ENCODE results near the gene KIAA0513. TPM values are rescaled to one million over a fixed set of nuclear protein-coding genes. Genes with fewer than 3 reads are reported as not detected.
A peak's percentile ranks its signal among the peaks of the same experiment; 100 is the strongest.

KIAA0513 gene
- total RNA-seq, 4 donors from 2014 or later: 6.2 to 8.4 (median 7.5) TPM

GRCh38 chr16:85079785-85080570, 52.4 kb downstream of the KIAA0513 start:
- no peaks in the 10 kb centered on the region for H3K27me3 ChIP-seq
- H3K4me1 ChIP-seq: peaks cover 0 to 6% of the 10 kb centered on the region in 2 donors
- no peak for DNase-seq
- H3K36me3 ChIP-seq: peaks cover 0 to 4% of the 10 kb centered on the region in 2 donors
- no peak overlapping the region for H3K4me3 ChIP-seq (replicated peaks in 1 of 3)
- no peak overlapping the region for H3K27ac ChIP-seq
- TF ChIP-seq POLR2A (IDR thresholded peaks at IDR 0.05) (no peak), CTCF (IDR thresholded peaks at IDR 0.05) (no peak)
- H3K9me3 ChIP-seq: no peaks in the 10 kb centered on the region
- WGBS, 2 donors: 87 to 89% methylated on average over 22 of the region's 22 CpGs
- intact Hi-C loops (cut with DNase I): loop anchor here (10.0 kb wide), 1 partner anchor 325 kb away; no protein-coding TSS in a partner anchor

GRCh38 chr16:85081038-85081437, 53.4 kb downstream of the KIAA0513 start:
- peaks cover 0 to 4% of the 10 kb centered on the region in 2 donors for H3K36me3 ChIP-seq
- H3K4me3 ChIP-seq (replicated peaks in 1 of 3): no peak overlapping the region
- DNase-seq: no peak
- H3K27ac ChIP-seq: no peak overlapping the region
- peaks cover 0 to 6% of the 10 kb centered on the region in 2 donors for H3K4me1 ChIP-seq
- H3K27me3 ChIP-seq: no peaks in the 10 kb centered on the region
- no peaks in the 10 kb centered on the region for H3K9me3 ChIP-seq
- no peak for TF ChIP-seq POLR2A (IDR thresholded peaks at IDR 0.05)
- no peak for TF ChIP-seq CTCF (IDR thresholded peaks at IDR 0.05)
- 90 to 94% methylated on average over 9 of the region's 9 CpGs for WGBS, 2 donors
- intact Hi-C loops (cut with DNase I): loop anchor here (10.0 kb wide), 1 partner anchor 326 kb away; no protein-coding TSS in a partner anchor

- TF ChIP-seq POLR2A (IDR thresholded peaks at IDR 0.05): no peak
- TF ChIP-seq CTCF (IDR thresholded peaks at IDR 0.05): no peak
- 29 to 86% methylated on average over 1 to 7 of the region's 15 CpGs for whole genome bisulfite sequencing, 2 donors
- peaks cover 0 to 4% of the 10 kb centered on the region in 2 donors for H3K36me3 ChIP-seq
Observed at GRCh38 chr16:85081765-85082164, 54.2 kb downstream of the KIAA0513 start.

DNA sequence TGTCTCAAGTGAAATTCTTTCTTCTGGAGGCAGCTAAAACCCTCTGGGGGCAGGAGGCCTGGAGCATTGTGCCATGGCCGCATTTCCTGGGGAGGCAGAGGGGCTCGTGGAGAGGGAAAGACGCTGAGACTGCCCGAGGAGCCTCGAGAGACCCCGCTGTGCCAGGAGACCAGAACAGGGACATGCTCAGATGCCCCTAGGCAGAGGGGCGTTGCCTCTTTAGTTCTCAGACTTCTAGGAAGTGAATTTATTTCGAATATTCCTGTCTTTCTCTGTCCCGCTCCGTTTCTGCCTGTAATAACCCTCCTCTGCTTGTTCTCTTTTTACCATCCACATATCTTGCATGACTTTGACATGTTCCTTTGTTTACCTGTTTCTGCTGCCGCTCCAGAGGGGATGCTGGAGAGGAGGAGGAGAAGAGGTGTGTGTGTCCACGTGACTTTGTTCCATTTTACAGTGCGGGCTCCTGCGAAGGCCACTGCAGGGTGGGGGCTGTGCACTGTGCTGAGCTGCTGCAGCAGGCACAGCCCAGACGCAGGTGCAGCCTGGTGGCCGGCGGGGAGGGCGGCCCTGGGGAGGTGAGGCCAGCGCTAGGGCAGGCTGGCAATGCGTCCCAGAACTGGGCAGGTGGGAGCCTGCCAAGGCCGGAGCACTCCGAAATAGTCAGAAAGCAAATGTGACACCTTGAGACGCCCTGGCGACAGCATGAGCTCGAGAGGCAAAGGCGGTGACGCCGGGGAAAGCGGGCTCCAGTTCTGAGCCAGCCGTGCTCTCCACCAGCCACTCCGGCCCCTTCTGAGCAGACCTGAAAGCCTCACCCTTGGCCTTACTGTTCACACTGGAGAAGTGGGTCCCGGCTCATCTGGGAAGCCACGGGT, 54.8 kb downstream of the KIAA0513 start:
- WGBS, 2 donors: 46 to 52% methylated on average over 29 to 32 of the region's 33 CpGs
- TF ChIP-seq CTCF (IDR thresholded peaks at IDR 0.05): no peak
- TF ChIP-seq POLR2A (IDR thresholded peaks at IDR 0.05): no peak
- intact Hi-C loops (cut with DNase I): loop anchor here (10.0 kb wide), 1 partner anchor 328 kb away; no protein-coding TSS in a partner anchor
- Histone ChIP-seq H3K27me3 (no peaks in the 10 kb centered on the region), H3K9me3 (no peaks in the 10 kb centered on the region), H3K27ac (no peak overlapping the region), H3K4me3 (replicated peaks in 1 of 3) (no peak overlapping the region), H3K4me1 (peaks cover 0 to 6% of the 10 kb centered on the region in 2 donors), H3K36me3 (peaks cover 0 to 4% of the 10 kb centered on the region in 2 donors)
- peak; percentile 39 to 47 for DNase-seq

More at GRCh38 chr16:85081765-85082164, 54.2 kb downstream of the KIAA0513 start:
- Histone ChIP-seq H3K9me3 (no peaks in the 10 kb centered on the region), H3K4me3 (replicated peaks in 1 of 3) (no peak overlapping the region), H3K27me3 (no peaks in the 10 kb centered on the region), H3K4me1 (peaks cover 0 to 6% of the 10 kb centered on the region in 2 donors), H3K27ac (no peak overlapping the region)
- intact Hi-C loops (cut with DNase I): loop anchor here (10.0 kb wide), 1 partner anchor 327 kb away; no protein-coding TSS in a partner anchor
- DNase-seq: no peak

Data from thyroid gland (tissue), 4 donors.